ENCODE data around the gene CRYBG3.

The CRYBG3 gene

DNA sequence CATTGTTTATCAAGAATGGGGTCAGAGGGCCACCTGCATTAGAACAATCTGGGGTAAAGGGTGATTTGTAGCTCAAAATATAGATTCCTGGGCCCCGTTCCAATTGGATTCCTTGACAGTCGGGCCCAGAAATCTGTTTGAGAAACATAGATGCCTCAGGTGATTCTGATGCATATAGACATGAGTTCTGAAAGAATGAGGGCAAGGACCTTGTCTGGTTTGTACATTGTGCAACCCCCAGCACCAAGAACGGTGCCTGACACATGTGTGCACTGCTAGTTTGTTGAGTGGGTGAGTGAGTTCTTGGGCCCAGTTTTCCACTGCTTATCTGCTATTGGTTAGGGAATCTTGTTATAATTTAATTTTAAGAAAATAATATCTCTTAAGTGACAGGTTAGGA is 16.6 kb downstream of the CRYBG3 start:
- DNase-seq (ENCODE audit: low read depth) = no peak

DNA sequence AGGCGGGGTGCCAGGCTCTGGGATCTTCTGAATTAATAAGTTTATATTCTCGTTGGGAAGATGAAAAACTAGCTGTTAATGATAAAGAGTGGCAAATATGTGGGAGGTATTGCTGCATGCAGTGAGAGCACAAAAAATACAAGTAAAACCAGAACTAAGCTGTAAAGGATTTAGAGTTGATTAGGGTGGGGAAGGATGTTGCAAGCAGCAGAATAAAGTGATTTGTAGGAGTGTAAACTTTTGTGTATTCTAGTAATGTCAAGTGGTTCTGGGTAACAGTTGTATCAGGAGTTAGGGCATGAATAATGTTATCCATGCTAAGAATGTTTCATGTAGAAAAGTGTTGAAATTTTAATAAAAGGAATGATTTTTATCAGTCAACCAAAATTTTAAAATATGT is 18.1 kb downstream of the CRYBG3 start:
- DNase-seq (ENCODE audit: low read depth) = no peak

DNA sequence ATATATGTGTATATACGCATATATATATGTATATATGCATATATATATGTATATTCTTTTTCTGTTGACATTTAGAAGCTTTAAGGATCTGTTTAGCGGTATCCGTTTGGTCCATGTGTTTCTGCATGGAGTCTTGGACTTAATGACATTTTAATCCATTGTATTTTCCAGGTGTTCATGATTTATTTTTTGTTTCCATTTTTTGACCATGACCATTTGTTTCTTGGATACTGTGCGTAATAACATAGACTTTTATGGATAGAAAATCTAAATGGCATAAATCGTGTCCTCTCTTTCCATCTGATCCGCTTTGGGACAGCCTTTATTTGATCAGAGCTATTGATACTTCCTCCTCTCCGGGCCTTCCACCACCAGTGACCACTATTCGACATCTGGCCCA is 19.5 kb downstream of the CRYBG3 start:
- no peak for DNase-seq (ENCODE audit: low read depth)

DNA sequence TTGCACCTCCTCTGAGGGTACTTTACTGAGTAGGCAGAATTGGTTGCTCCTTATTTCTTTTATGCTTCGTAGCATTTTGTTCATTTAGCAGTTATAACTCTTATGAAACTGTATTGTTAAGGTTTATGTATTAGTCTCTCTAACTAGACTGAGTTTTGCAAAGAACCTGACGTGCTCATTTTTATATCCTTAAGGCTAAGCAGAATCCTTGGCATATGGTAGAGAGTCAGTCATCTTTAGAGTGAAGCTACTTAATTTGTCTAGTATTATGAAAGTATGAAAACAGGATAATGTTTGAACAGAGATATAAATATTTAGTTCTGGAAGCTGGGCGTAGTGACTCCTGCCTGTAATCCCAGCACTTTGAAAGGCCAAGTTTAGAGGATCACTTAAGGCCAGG is 20.1 kb downstream of the CRYBG3 start:
- DNase-seq (ENCODE audit: low read depth) = no peak

DNA sequence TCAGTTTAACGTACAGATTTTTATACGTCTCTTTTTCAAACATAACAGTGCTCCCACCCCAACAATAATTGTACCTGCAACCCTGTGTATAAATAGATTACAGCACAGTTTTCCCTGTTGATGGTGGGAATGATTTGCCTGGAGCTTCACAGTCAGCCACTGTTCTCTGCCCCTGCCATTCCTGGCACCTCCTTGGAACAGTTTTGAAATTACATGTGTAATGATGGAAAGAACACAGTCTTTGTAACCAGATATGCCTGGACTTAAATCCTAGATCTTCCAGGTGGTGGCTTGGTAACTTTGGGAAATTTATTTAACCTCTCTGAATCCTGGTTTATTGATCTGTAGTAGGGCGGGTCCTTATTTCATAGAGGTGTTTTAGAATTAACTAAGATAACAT is 27.0 kb downstream of the CRYBG3 start:
- DNase-seq (ENCODE audit: low read depth) = no peak

DNA sequence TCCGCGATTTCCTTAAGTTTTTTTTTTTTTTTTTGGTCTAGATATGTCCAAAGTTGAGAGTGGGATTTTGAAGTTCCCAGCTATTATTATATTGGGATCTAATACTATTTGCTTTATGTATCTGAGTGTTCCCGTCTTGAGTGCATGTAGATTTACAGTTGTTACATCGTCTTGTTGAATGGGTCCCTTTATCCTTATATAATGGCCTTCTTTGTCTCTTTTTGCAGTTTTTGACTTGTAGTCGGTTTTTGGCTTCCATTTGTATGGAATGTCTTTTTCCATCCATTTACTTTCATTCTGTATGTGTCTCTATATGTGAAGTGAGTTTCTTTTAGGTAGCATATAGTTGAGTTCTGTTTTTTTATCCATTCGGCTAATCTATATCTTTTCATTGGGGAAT is 35.6 kb downstream of the CRYBG3 start:
- no peak for DNase-seq (ENCODE audit: low read depth)

DNA sequence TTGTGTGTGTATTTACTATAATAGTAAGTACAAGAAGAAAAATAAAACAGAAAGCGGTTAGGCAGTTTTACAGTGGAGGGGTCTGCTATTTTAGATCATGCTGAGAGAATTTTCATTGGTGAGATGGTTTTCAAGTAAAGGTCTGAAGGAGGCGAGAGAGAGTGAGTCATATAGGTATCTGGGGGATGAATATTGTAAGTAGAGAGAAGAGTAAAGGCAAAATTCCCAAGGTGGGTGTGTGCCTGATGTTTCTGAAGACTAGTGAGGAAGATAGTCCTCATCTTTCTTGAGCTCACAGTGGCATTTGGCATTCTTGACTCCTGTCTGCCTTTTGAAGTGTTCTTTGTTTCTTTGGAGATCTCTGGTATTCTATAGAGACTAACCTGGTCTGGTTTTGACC is 38.6 kb downstream of the CRYBG3 start:
- no peak for DNase-seq (ENCODE audit: low read depth)

DNA sequence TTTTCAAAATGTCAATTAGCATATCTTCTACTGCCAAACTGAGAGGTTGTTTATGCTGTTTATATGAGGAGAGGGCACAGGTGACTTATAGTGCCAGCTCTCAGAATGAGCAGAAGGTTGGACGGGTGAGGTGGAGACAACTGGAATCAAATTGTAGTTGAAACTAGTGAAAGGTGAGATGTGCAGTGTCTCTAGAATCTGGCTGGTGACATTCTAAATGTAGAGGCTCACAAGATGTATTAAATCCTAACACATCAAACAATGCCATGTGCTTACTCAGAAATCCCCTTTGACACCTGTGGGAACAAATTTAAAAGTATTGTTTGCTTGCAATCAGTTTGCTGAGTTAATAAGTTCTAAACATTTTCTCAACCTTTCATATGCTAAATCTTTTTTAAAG is 40.8 kb downstream of the CRYBG3 start:
- no peak for DNase-seq (ENCODE audit: low read depth)

DNA sequence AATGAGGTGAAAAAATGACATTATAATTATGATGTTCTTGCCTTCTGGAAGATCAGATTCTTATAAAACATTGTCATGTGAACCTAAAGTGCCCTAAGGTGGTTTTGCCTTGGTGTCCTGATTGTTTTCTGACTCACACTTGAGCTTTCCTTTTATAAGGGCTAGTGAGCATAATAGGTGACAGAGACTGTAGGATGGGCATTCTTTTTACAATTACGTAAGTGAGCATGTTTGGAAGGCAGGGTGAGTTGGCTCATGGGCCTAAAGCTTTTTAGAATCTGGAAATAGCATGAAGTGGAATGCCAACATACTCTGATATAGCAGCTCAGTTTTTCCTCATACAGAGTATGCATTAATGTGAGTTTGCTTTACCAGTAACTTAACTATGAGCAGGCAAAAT is 41.2 kb downstream of the CRYBG3 start:
- peak; percentile 57 for DNase-seq (ENCODE audit: low read depth)

DNA sequence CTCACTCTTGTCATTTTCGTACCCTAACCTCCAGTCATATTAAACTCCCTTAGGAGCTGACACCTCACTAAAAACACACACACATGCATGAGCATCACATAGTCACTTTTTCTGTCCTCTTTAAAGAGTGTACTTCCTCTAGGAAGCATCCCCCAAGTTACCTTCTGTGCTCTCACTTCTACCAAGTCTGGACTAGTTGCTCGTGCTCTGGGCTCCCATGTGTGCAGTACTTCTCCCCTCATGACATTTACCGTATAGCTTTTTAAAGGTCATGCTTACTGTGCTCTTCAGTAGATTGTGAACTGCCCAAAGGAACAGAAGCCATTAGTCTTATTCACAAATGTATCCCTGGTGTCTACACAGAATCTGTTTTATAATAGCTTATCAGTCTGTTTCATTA is 42.0 kb downstream of the CRYBG3 start:
- DNase-seq (ENCODE audit: low read depth) = no peak

DNA sequence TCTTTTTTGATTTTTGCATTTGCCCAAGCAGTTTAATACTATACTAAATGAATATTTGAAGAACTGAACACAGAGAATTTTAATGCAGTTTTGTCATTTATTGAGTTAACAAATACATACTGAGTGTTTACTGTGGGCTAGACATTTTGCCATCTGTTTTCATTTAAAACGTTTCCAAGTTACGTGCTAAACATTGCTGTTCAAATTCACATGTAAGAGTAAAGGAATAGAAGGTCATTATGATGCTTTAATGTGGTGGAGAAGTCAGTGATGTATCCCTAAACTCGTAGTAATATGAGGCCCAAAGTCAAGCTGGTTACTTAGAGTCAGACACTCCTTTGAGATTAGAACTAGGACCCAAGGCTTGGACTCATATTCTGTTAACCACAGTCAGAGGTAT is 49.4 kb downstream of the CRYBG3 start:
- no peak for DNase-seq (ENCODE audit: low read depth)

DNA sequence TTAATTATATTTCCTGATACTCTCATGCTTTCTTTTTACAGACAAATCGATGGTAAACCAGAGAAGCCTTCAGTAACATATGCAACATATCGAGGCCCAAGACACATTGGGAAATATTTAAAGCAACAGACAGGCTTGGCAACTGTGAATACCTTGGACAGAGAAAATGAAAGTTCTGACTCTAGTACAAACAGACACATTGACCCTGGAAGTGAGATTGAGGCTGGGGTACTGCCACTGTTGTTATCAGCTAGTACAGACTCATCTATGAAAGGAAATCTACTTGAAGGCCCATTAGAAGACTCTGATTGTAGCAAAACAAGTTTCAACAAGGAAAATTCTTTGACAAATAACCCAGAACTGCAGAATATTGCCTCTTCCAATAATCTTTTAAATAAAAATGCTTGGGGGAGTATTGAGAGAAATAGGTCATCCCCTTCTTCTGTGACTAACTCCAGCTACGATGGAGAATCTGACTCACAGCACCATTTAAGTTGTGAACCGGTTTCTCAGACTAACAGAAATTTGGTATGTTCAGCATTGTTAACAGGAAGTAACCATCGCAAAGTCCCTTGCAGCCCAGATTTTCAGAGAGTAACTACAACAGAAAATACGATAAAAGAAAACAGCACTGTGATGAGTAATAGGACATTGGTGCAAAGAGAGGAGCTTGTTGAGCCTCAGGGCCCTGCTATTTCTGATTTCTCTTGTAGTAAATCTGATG is 50.2 kb downstream of the CRYBG3 start:
- peak; percentile 93 for DNase-seq (ENCODE audit: low read depth)

DNA sequence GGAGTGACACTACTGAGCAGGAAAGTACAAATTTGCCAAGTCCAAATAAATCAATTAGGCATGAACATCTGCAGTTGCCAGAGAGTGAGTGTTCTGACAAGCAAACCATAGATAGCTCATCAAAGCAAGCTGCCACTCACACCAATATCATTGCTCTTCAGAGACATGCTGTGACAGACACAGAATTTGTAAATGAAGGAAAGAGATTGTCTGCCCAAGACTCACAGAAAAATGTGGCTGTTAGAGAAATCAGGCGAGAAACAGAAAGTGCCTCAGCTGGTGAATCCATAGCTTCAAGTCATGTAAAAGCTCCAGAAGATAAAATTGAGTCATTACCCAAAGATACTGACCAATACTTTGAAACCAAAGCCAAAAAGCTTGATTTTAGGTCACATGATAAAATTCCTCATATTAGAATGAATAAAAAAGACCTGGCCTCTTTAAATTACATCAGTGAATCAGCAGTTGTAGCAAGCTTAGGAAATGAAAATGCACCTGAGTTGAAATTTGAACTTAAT is 50.8 kb downstream of the CRYBG3 start:
- DNase-seq (ENCODE audit: low read depth) = peak; percentile 42

DNA sequence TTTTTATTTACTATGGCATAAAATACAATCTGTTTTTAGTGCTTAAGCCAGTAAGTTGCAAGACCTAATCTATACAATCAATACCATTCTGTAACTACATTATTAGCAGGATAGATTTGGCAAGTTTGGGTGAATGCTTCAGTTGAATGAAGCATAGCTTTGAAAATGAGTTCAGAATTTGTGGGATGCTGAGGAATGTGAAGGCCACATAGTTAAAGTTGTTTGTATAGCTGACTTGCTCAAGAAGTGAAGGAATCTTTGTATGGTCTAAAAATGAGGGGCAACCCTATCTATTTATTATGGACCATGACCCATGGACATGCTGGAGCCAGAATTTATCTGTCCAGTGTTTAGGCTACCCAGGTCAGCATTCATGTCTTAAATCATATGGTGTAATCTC is 58.5 kb downstream of the CRYBG3 start:
- DNase-seq (ENCODE audit: low read depth) = no peak

DNA sequence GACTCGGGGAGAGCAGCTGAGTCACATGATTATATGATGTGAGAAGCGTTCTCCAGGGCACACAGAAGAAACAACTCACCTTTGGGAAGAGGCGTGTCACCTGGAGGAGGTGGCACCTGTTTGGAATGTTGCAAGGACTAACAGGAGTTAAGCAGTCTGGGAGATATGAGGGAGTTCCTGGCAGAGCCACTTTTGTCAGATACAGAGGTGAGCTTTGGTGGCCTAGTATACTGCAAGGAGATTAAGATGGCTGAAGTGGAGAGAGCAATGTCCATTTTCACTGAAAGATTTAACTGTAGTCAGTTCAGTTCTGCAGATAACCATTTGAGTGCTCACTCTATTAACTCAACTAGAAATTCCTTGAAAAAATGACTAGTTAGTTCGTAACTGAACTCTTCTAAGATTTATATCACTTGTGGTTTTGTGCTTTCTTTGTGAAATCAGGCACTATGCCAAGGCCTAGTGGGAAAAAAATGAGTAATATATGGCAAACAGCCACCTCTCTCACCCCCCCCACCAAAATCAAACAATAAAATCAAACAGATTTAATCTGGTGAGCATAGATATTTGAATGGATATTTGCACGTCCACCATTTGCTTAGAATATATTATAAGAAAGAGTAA is 61.3 kb downstream of the CRYBG3 start:
- DNase-seq (ENCODE audit: low read depth) = peak; percentile 69

DNA sequence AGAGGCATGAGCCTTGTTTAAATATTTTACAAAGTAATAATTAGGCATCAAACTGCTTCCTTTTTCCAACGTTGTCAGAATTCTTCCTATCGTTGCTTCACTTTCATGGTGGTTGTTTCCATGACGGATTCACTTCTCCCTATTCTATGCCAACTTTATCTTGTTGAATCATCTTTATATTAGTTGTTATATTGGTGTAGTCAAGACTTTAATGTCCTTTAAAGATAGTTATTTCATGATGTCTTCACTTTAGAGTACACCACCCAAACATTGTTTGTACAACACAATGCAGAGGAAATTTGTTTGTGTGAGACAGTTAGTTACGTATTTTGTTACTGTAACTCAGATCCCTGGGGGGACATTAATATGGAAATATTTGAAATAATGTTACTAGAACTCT is 61.9 kb downstream of the CRYBG3 start:
- no peak for DNase-seq (ENCODE audit: low read depth)

DNA sequence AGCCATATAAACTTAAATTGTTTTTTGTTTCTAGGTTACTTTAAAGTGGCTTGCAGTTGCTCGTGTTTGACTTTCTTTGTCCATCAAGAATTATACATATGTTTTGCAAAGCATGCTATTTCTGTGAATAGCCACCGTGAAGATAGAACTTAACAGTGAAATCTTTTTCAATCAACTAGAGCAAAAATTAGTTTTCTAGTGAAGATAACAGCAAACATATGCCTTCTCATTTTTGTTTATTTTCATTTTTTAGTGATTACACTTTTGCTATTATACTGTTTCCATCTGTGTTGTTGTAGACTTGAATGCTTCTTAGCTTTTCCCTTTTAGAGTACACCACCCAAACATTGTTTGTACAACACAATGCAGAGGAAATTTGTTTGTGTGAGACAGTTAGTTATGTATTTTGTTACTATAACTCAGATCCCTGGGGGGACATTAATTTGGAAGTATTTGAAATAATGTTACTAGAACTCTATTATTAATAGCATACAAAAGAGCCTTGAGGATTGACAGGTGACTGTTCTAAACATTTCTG is 62.8 kb downstream of the CRYBG3 start:
- no peak for DNase-seq (ENCODE audit: low read depth)

DNA sequence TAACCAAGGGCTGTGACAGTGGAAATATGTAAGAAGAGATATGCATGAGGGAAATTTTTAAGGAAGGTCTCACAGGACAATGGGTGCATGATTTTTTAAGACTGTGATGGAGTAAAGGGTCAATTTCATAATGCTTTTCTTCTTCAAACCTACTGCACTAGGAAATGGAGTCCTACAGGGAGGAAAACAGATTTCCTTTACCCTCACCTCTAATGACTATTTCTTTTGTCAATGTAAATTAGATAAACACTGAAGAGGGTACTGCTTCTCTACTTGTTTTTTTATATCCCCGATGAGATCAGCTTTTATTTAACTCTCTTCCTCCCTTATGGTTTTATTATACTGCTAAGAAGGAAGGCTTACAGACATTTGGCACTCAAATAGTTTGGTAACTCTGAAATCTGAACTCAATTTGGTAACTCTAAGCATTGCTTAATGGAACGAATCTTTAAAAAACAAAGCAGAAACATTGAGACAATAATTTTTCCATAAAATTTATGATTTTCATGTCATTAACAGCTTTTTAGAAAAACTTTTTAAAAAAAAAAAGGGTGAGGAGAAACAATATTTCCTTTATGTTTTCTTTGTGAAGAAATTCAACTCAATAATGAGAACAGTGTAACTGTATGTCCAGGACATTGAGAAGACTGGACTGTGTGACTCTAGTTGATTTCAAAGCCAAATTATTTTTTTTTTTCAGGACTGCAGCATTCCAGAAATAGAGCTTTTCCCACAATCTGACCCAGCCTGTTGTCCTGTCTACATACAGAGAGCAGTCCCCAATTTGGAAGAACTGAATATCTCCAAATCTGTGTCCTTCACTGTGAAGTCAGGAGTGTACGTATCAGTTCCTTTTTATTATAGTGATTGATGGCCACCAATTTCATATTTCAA is 64.4 kb downstream of the CRYBG3 start:
- no peak for DNase-seq (ENCODE audit: low read depth)

DNA sequence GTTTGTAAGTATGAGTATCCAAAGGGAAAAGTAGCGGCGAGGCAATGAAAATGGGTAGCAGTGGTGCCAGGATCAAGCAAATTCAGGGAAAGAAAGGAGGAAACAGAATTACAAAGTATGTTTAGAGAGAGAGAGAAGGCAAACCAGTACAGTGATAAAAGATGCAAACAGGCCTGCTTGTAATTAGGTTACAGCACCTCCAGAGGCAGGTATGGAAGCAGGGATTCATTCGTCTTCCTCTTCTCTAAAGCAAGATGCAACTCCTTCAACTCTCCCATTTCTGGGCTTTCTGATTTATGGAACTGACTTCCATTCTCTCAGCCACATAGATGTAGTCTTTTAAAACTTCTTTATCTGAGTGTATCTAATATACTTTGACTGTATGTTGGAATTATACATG is 68.0 kb downstream of the CRYBG3 start:
- no peak for DNase-seq (ENCODE audit: low read depth)

DNA sequence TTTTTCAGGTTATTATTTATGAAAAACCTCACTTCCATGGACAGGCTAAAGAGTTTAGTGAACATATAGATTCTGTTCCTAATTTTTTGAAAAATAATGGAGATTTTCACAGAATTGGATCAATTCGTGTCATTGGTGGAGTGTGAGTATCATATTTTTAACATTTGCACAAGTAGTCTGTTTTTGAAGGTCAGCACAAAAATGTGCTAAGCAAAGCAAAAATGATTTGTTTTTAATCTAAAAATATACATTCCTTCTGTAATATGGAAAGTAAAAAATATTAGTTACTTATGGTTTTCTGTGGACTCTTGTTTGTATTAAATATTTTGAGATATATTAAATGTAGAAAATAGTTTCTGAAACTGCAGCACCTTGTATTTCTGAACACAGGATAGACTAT is 71.0 kb downstream of the CRYBG3 start:
- DNase-seq (ENCODE audit: low read depth) = no peak

DNA sequence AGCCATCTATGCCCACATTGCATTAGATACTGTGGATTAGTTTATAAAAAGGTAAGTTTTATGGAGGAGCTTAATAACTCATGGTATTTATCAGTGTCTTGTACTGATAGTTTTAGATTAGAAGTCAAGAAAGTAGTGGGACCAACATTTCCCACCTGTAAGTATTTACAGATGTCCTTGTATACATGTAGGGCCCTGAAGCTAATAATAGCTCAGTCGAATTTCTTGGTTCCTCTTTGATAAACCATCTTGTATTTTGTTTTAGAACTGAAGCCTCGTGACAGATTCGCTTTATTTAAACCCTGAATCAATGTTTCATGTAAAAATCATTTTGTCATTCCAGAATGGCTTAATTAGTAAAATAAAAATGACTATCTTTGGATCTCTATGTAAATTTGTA is 73.4 kb downstream of the CRYBG3 start:
- DNase-seq (ENCODE audit: low read depth) = no peak

DNA sequence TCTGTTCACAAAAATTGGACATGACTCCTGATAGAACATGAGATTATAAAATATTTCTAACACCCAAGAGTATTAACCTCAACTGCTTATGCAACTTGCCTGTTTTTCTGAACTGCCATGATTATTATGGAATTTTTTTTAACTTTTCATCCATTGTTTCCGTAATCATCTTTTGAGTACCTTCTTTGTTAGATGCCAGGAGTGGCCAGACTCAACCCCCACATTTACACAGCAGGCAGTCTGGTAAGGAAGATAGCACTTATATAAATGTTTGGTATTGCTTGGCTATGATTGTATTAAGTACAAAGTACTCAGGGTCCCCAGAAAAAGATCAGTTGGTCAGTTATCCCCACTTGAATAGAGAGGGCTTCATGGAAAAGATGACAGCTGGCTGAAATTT is 74.3 kb downstream of the CRYBG3 start:
- DNase-seq (ENCODE audit: low read depth) = no peak

DNA sequence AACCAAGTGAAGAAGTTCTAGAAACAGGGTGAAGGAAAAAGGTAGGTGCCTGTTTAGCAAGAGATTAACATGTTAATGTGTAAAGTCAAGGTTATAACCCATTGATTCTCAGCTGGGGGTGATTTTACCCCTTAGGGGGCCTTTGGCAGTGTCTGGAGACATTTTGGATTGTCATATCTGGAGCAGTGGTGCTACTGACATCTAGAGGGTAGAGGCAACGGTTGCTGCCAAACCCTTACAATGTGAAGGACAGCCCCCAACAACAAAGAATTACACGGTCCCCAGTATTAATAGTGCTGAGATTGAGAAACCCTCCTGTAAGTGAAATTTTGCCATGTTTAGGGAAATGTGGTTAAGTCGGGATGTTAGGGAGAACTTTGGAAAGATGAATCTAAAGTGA is 74.7 kb downstream of the CRYBG3 start:
- peak; percentile 2 for DNase-seq (ENCODE audit: low read depth)
